KOPT-K1 (cell line): ENCODE data around the gene HDAC4.

ENCODE experiments used
- H3K27ac ChIP-seq: fragments of 200-600 bp; sonication (generic); 2 replicates; pipeline ENCODE4 v1.5.1; 2016; ENCODE audit warnings: antibody characterized with exemption, mild to moderate bottlenecking, low read depth, low read length; ENCODE audit not compliant: poor library complexity, severe bottlenecking
- H3K36me3 ChIP-seq: fragments of 200-600 bp; sonication (generic); 2 replicates; pipeline ENCODE4 v1.5.1; 2017; ENCODE audit warnings: antibody characterized with exemption, mild to moderate bottlenecking, low read length, moderate library complexity; ENCODE audit not compliant: insufficient read depth
- H3K9me3 ChIP-seq: fragments of 200-600 bp; sonication (generic); 2 replicates; pipeline ENCODE4 v1.5.1; 2017; ENCODE audit warnings: antibody characterized with exemption, low read length, mild to moderate bottlenecking; ENCODE audit not compliant: insufficient read depth, poor library complexity, severe bottlenecking

Gene HDAC4

GRCh38 chr2:239436669-239437335, 36.0 kb upstream of the HDAC4 start:
- Histone ChIP-seq H3K36me3 (no peaks in the 10 kb centered on the region), H3K27ac (no peak overlapping the region), H3K9me3 (peaks cover 17% of the 10 kb centered on the region)

- Histone ChIP-seq H3K27ac (no peak overlapping the region), H3K36me3 (no peaks in the 10 kb centered on the region), H3K9me3 (peaks cover 17% of the 10 kb centered on the region)
Measured at GRCh38 chr2:239436076-239436475, 35.3 kb upstream of the HDAC4 start.

- H3K27ac ChIP-seq, result no peak overlapping the region
- H3K9me3 ChIP-seq, result peaks cover 17% of the 10 kb centered on the region
- H3K36me3 ChIP-seq, result no peaks in the 10 kb centered on the region
Measured at GRCh38 chr2:239433777-239434403, 33.1 kb upstream of the HDAC4 start.

DNA sequence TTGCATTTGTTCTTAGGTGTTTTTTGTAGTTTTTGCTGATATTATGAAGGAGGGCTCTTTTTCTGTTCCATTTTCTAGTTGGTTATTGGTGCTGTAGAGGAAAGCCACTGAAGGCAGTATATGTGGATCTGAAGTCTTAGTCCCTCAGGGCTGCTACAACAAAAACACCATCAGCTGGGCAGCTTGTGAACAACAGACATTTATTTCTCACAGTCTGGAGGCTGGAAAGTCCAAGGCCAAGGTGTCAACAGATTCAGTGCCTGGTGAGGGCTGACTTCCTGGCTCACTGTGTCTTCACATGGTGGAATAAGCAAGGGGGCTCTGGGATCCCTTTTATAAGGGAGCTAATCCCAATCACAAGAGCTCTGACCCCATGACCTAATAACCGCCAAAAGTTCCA, 31.4 kb upstream of the HDAC4 start:
- Histone ChIP-seq H3K9me3 (peaks cover 17% of the 10 kb centered on the region), H3K27ac (no peak overlapping the region), H3K36me3 (no peaks in the 10 kb centered on the region)

DNA sequence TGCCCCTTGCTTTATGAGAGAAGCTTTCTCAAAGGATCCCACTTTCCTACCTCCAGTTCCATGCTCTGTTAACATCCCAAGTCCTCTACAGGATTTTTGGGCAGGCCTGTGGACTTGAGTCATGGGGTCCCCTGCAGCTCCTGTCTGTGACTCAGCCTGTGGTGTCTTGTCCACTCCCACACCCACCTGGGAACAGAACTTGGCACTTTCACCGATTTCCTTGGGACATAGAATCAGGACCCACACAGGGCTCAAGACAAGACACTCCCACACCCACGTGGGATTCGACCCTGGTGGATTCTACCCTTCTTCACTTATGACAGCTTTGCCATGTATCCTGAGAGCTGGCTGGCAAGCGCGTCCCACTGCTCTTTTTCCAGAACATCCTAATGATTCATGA, 30.7 kb upstream of the HDAC4 start:
- H3K36me3 ChIP-seq, result no peaks in the 10 kb centered on the region
- no peak overlapping the region for H3K27ac ChIP-seq
- H3K9me3 ChIP-seq, result peaks cover 17% of the 10 kb centered on the region

GRCh38 chr2:239429473-239430350, 28.9 kb upstream of the HDAC4 start:
- H3K27ac ChIP-seq, result no peak overlapping the region
- H3K9me3 ChIP-seq, result peaks cover 17% of the 10 kb centered on the region
- H3K36me3 ChIP-seq, result no peaks in the 10 kb centered on the region

DNA sequence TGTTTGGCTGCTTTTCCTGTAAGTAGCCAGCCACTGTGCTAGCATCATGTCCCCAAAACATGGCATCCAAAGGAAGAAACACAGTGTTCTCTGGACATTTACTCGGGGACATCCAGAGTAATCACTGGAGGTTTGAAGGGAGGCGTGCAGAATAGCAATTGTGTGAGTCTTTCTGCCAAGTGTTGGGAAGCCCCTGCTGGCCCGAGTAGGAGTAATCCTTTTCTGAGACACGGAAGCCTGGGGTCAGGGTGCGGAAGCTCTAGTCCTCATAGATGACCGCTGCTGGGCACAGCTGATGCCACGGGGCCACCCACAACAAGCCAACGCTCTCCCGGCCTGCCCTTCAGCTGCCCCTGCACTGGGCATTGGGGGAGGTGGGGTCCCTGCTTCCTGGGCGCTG, 24.8 kb upstream of the HDAC4 start:
- H3K36me3 ChIP-seq, result no peaks in the 10 kb centered on the region
- H3K9me3 ChIP-seq, result no peaks in the 10 kb centered on the region
- H3K27ac ChIP-seq, result no peak overlapping the region

DNA sequence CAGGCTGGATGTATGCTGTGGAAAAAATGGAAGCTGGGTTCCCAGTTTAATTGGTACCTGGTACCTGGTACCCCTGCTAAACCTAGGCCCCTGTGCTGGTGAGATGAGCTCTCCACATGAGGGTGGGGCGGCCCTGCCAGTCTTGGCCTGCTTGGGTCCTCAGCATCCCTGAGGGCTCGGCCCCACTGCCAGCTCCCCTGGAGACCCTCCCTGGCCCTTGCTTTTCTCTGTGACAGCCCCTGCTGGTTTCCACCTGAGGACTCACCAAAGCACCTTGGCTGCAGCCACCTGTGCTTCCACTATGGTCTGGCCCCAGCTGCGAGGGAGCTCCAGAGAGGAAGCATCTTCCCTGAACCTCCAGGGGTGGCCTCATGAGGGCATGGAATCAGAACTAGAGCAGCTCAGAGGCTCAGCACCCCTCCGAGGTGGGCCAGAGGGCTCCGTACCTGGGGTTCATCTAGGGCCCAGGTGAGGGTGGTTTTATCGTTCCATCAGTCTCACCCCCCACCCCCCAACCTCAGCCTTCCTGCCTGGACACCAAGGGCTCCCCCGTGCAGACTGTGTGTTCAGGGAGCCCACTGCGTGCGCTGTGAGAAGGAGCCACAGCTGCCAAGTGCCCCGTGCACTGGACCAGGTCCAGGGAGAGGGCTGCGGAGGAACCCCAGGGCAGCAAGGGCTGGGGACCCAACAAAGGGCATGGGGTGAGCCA, 23.7 kb upstream of the HDAC4 start:
- no peak overlapping the region for H3K27ac ChIP-seq
- H3K36me3 ChIP-seq, result no peaks in the 10 kb centered on the region
- no peaks in the 10 kb centered on the region for H3K9me3 ChIP-seq

DNA sequence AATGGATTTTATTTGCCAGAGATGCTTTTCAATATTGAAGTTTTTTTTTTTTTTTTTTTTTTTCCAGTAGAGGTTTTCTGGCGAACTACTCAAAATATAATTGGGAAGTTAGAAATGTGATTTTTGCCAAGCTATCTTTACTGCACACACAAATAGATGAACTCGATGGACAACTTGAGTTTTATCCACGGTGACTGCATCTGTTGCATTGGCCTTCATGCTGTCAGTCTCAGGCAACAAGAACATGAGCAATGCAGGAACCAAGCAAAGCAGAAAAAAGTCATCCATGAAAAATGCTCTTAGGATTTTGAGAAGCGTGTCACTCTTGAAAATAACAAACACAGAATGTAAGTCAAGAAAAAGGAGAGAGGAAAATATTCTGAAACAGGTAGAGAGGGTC, 22.7 kb upstream of the HDAC4 start:
- no peaks in the 10 kb centered on the region for H3K9me3 ChIP-seq
- no peaks in the 10 kb centered on the region for H3K36me3 ChIP-seq
- no peak overlapping the region for H3K27ac ChIP-seq

DNA sequence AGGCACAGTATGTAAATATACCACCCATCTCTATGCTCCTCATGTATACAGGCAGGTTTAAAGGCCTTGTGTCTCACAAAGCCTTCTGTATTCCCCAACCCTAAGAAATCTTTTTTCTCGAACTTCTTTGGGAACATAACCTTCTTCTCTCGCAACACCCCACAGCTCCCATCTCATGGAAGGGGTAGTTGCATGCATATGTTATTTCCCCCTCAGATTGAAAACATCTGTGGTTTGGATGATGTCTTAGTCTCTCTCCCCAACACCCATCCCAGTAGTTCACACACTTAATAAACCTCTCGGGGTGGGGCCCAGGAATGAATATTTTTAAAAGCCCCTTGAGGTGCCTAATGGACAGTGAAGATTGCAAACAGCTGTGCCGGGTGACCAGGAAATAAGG, 21.0 kb upstream of the HDAC4 start:
- no peaks in the 10 kb centered on the region for H3K9me3 ChIP-seq
- H3K36me3 ChIP-seq, result no peaks in the 10 kb centered on the region
- H3K27ac ChIP-seq, result no peak overlapping the region

GRCh38 chr2:239420082-239420481, 19.3 kb upstream of the HDAC4 start:
- Histone ChIP-seq H3K36me3 (no peaks in the 10 kb centered on the region), H3K9me3 (peaks cover under 1% of the 10 kb centered on the region), H3K27ac (no peak overlapping the region)

- no peak overlapping the region for H3K27ac ChIP-seq
- no peaks in the 10 kb centered on the region for H3K36me3 ChIP-seq
- peaks cover 12% of the 10 kb centered on the region for H3K9me3 ChIP-seq
Measured at GRCh38 chr2:239418918-239419317, 18.1 kb upstream of the HDAC4 start.

- Histone ChIP-seq H3K36me3 (no peaks in the 10 kb centered on the region), H3K9me3 (peaks cover 20% of the 10 kb centered on the region), H3K27ac (no peak overlapping the region)
Measured at GRCh38 chr2:239412905-239413603, 12.2 kb upstream of the HDAC4 start.

DNA sequence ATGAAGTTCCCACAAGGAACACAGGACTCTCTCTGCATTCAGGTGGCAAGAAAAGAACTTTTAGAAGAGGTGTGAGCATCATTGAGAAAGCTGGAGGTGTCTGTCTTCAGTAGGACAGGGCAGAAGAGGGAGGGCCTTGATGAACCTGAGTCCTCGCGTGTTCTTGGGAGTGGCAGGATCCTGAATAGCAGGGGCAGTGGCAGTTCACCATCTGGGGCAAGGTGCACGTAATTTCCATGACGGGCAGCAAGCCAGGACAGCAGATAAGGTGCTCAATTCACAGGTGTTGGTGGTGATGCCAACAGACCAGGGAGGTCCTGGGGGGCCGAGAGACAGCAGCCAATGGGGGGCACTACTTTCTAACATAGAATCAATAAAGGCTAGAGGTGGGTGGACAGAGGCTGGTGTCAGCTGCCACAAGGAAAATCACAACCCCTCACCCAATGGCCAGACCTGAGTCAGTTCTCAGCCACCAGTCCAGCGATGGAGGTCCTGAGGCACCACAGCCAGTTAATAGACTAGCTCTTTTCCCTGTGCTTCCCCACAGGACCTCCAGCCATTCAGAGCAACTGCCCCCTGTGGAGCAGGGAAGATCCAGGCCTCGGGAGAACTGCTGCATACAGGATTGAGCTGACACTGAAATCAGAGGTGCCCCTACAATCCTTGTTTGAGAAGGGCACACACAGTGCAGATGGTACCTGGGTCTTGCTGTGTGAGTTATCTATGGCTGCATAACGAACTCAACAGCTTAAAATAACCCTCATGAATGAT, 10.9 kb upstream of the HDAC4 start:
- H3K27ac ChIP-seq, result no peak overlapping the region
- peaks cover 20% of the 10 kb centered on the region for H3K9me3 ChIP-seq
- no peaks in the 10 kb centered on the region for H3K36me3 ChIP-seq
